ENCODE results near the gene HAGHL.

HAGHL gene

GRCh38 chr16:709566-710499 lies 17.1 kb upstream of the HAGHL start:
- H3K27ac ChIP-seq (ENCODE audit: low read length): no peak overlapping the region

DNA sequence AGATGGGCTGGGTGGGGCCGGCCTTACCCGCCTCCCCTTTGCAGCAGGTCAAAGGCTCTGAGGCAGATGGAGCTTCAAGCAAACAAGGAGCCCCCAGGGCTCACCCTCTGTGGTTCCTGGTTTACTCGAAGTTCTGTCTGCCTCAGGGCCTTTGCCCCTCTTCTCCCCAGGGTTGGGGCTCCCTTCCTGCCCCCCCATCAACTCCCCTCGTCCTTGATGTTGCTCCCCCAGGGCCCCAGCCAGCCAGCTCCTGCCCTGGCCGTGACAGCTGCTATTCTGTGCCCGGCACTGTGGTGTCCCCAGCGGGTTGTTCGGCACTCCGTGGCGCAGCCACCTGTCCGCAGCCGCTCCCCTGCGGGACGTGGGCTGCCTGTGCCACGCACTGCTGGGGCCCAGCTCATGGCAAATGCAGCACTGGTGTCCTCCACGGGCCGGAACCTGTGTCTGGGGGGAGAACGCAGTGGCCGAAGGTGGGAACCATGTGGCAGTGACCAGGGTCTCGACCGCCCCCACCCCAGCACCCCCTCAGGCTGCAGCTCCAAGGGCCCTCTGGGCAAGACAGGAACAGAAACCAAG lies 16.3 kb upstream of the HAGHL start:
- no peaks in the 10 kb centered on the region; the same call in 1 of the 2 replicates for H3K36me3 ChIP-seq (ENCODE audit: insufficient read depth, low read length)
- H3K9me3 ChIP-seq (ENCODE audit: insufficient read depth, low read length, severe bottlenecking): no peaks in the 10 kb centered on the region
- H3K4me1 ChIP-seq (ENCODE audit: insufficient read depth, low read length): peaks cover 18% of the 10 kb centered on the region
- H3K27me3 ChIP-seq (ENCODE audit: insufficient read depth, low read length, poor library complexity): no peaks in the 10 kb centered on the region
- DNase-seq: no peak
- no peak overlapping the region for H3K9ac ChIP-seq (ENCODE audit: low read depth, low read length)
- H3K27ac ChIP-seq (ENCODE audit: low read length): no peak overlapping the region
- H3K79me2 ChIP-seq (ENCODE audit: insufficient read depth, low read length): peaks cover 5% of the 10 kb centered on the region
- no peak overlapping the region for H3K4me3 ChIP-seq (ENCODE audit: low read depth in 1 of 2, low read length in 2 of 2)
- ATAC-seq (ENCODE audit: insufficient read depth, low read depth): no peak
- H3K4me2 ChIP-seq (ENCODE audit: insufficient read depth, low read length): no peak overlapping the region
- no peak overlapping the region for H2AFZ ChIP-seq (ENCODE audit: low read depth, low read length)
- peaks cover 11% of the 10 kb centered on the region for H4K20me1 ChIP-seq (ENCODE audit: insufficient read depth, low read length)
- TF ChIP-seq CTCF (IDR thresholded peaks at IDR 0.05; ENCODE audit: borderline replicate concordance, extremely low read depth, low read length, poor library complexity, severe bottlenecking): no peak
- TF ChIP-seq EZH2 (IDR thresholded peaks at IDR 0.05; ENCODE audit: borderline replicate concordance, low read depth, low read length, severe bottlenecking): no peak

More at GRCh38 chr16:709566-710499, 17.1 kb upstream of the HAGHL start:
- TF ChIP-seq EZH2 (IDR thresholded peaks at IDR 0.05; ENCODE audit: borderline replicate concordance, low read depth, low read length, severe bottlenecking): no peak
- no peak for TF ChIP-seq CTCF (IDR thresholded peaks at IDR 0.05; ENCODE audit: borderline replicate concordance, extremely low read depth, low read length, poor library complexity, severe bottlenecking)
- Histone ChIP-seq H3K36me3 (ENCODE audit: insufficient read depth, low read length) (no peaks in the 10 kb centered on the region), H3K9me3 (ENCODE audit: insufficient read depth, low read length, severe bottlenecking) (no peaks in the 10 kb centered on the region), H3K9ac (ENCODE audit: low read depth, low read length) (no peak overlapping the region), H3K4me2 (ENCODE audit: insufficient read depth, low read length) (no peak overlapping the region), H3K27me3 (ENCODE audit: insufficient read depth, low read length, poor library complexity) (no peaks in the 10 kb centered on the region), H3K4me1 (ENCODE audit: insufficient read depth, low read length) (peaks cover 13% of the 10 kb centered on the region), H4K20me1 (ENCODE audit: insufficient read depth, low read length) (peaks cover 11% of the 10 kb centered on the region), H3K4me3 (ENCODE audit: low read depth in 1 of 2, low read length in 2 of 2) (no peak overlapping the region), H2AFZ (ENCODE audit: low read depth, low read length) (no peak overlapping the region), H3K79me2 (ENCODE audit: insufficient read depth, low read length) (no peaks in the 10 kb centered on the region)
- ATAC-seq (ENCODE audit: insufficient read depth, low read depth): no peak
- DNase-seq: no peak

GRCh38 chr16:711084-711483 lies 15.8 kb upstream of the HAGHL start:
- peaks cover 23% of the 10 kb centered on the region for H3K4me1 ChIP-seq (ENCODE audit: insufficient read depth, low read length)
- H3K27ac ChIP-seq (ENCODE audit: low read length): no peak overlapping the region
- H3K27me3 ChIP-seq (ENCODE audit: insufficient read depth, low read length, poor library complexity): no peaks in the 10 kb centered on the region
- H4K20me1 ChIP-seq (ENCODE audit: insufficient read depth, low read length): peaks cover 15% of the 10 kb centered on the region
- peaks cover 10% of the 10 kb centered on the region for H3K79me2 ChIP-seq (ENCODE audit: insufficient read depth, low read length)
- no peak for TF ChIP-seq CTCF (IDR thresholded peaks at IDR 0.05; ENCODE audit: borderline replicate concordance, extremely low read depth, low read length, poor library complexity, severe bottlenecking)
- TF ChIP-seq EZH2 (IDR thresholded peaks at IDR 0.05; ENCODE audit: borderline replicate concordance, low read depth, low read length, severe bottlenecking): no peak
- H3K4me2 ChIP-seq (ENCODE audit: insufficient read depth, low read length): no peak overlapping the region
- ATAC-seq (ENCODE audit: insufficient read depth, low read depth) (no peak), DNase-seq (no peak)
- no peak overlapping the region for H2AFZ ChIP-seq (ENCODE audit: low read depth, low read length)
- no peak overlapping the region for H3K4me3 ChIP-seq (ENCODE audit: low read depth in 1 of 2, low read length in 2 of 2)
- H3K36me3 ChIP-seq (ENCODE audit: insufficient read depth, low read length): no peaks in the 10 kb centered on the region; the same call in 1 of the 2 replicates
- H3K9ac ChIP-seq (ENCODE audit: low read depth, low read length): no peak overlapping the region
- no peaks in the 10 kb centered on the region for H3K9me3 ChIP-seq (ENCODE audit: insufficient read depth, low read length, severe bottlenecking)
